HepG2 (cell line): ENCODE data around the gene ACOX3. TPM values are rescaled to one million over a fixed set of nuclear protein-coding genes. Genes with fewer than 3 reads are reported as not detected.
A peak's percentile ranks its signal among the peaks of the same experiment; 100 is the strongest.

Experiments
- ATAC-seq: fragments of 200-7000 bp; cut with Tn5 transposase; 3 replicates; pipeline ENCODE4 v1.9.1; 2020; ENCODE audit warnings: mild to moderate bottlenecking, moderate library complexity
- BruUV-seq: library from RNA; stranded (reverse); fragments of 400-500 nt; replicated peaks from 2 replicates; lab custom pipeline; 2021; lab: Mats Ljungman, UMichigan
- CTCF ChIA-PET: fragments of 300-600 bp; formaldehyde crosslinking; extraction: SDS; loops from one replicate; lab custom pipeline; 2021; ENCODE audit warnings: low total read pairs, inconsistent platforms, low intra/inter-chr PET ratio; lab: Yijun Ruan, JAX
- POLR2A ChIA-PET: fragments of 350-600 bp; sonication (Branson Sonifier 250); formaldehyde crosslinking; loops from one replicate; lab custom pipeline; 2020; ENCODE audit warnings: antibody characterized with exemption, inconsistent platforms; lab: Yijun Ruan, JAX
- DNase-seq: peaks from one replicate; pipeline ENCODE4 v3.0.0-alpha.2; 2015; ENCODE audit warnings: low spot score
- FAIRE-seq: peaks from 3 replicates; lab custom pipeline; 2011; peaks lifted over from hg19 to GRCh38; lab: Jason Lieb, UNC
- H2AFZ ChIP-seq: one replicate; pipeline ENCODE4 v1.6.1; 2011; ENCODE audit warnings: low read length, inconsistent platforms
- H3K27ac ChIP-seq: fragments of 300-600 bp; 3 replicates; pipeline ENCODE4 v1.8.0; 2011; ENCODE audit warnings: mixed run types, mild to moderate bottlenecking, mixed read lengths, low read length, inconsistent platforms; ENCODE audit not compliant: insufficient read depth; ENCODE audit errors: extremely low read length
- H3K27me3 ChIP-seq, 2 experiments: fragments of 200-600 bp in 1 of 2; 2 replicates in 1 of 2; 3 replicates in 1 of 2; pipeline versions ENCODE4 v1.6.0 to v1.8.0; 2011; ENCODE audit warnings: low read length in 2 of 2, mild to moderate bottlenecking in 2 of 2, moderate library complexity in 2 of 2, inconsistent platforms in 1 of 2; ENCODE audit not compliant: insufficient read depth in 2 of 2, control insufficient read depth in 1 of 2
- H3K36me3 ChIP-seq, 2 experiments: fragments of 200-600 bp in 1 of 2; replicated peaks in 1 of 2; 2 replicates in 1 of 2; 3 replicates in 1 of 2; pipeline versions ENCODE4 v1.5.1 to v1.8.0; 2011; ENCODE audit warnings: low read length in 2 of 2, inconsistent platforms in 1 of 2; ENCODE audit not compliant: insufficient read depth in 2 of 2, control insufficient read depth in 1 of 2
- H3K4me1 ChIP-seq: 2 replicates; pipeline ENCODE4 v1.5.1; 2012; ENCODE audit warnings: low read length, inconsistent platforms; ENCODE audit not compliant: insufficient read depth
- H3K4me2 ChIP-seq: 2 replicates; pipeline ENCODE4 v1.6.0; 2011; ENCODE audit warnings: low read depth, low read length, inconsistent platforms
- H3K4me3 ChIP-seq, 3 experiments: fragments of 200-600 bp in 1 of 3; sonication (generic), shearing (Covaris generic) in 1 of 3; replicated peaks in 1 of 3; 2 replicates each; pipeline ENCODE4 v1.5.1; 2011 to 2016; ENCODE audit warnings: low read length in 3 of 3, inconsistent platforms in 2 of 3, low read depth in 2 of 3, mild to moderate bottlenecking in 2 of 3, control low read depth in 1 of 3, mixed read lengths in 1 of 3; ENCODE audit not compliant: insufficient read depth in 1 of 3
- H3K79me2 ChIP-seq: one replicate; pipeline ENCODE4 v1.6.1; 2011; ENCODE audit warnings: low read length, inconsistent platforms; ENCODE audit not compliant: insufficient read depth
- H3K9ac ChIP-seq: 2 replicates; pipeline ENCODE4 v1.6.0; 2011; ENCODE audit warnings: mild to moderate bottlenecking, low read depth, low read length, inconsistent platforms; ENCODE audit not compliant: insufficient read depth
- H3K9me3 ChIP-seq: 2 replicates; pipeline ENCODE4 v1.5.1; 2012; ENCODE audit warnings: mild to moderate bottlenecking, low read length
- H4K20me1 ChIP-seq: 2 replicates; pipeline ENCODE4 v1.6.0; 2011; ENCODE audit warnings: inconsistent platforms, mild to moderate bottlenecking, low read length, moderate library complexity; ENCODE audit not compliant: insufficient read depth
- AHDC1 ChIP-seq: sonication (generic); formaldehyde crosslinking; IDR thresholded peaks from 2 replicates; pipeline ENCODE4 v1.5.1; 2020; ENCODE audit warnings: mild to moderate bottlenecking, missing genetic modification reagents, borderline replicate concordance
- CTCF ChIP-seq: sonication (generic); formaldehyde crosslinking; IDR thresholded peaks from 2 replicates; pipeline ENCODE4 v1.5.0; 2020; ENCODE audit warnings: mild to moderate bottlenecking, missing genetic modification reagents, moderate library complexity
- POLR2G ChIP-seq: fragments of 200-400 bp; formaldehyde crosslinking; IDR thresholded peaks from 2 replicates; pipeline ENCODE4 v1.6.1; 2018; ENCODE audit warnings: mild to moderate bottlenecking, low read depth, low read length, moderate library complexity
- SMC3 ChIP-seq: IDR thresholded peaks from 2 replicates; pipeline ENCODE4 v1.6.1; 2011; ENCODE audit warnings: low read length, improper control_type of control experiment
- STAG1 ChIP-seq: sonication (generic); formaldehyde crosslinking; IDR thresholded peaks from 2 replicates; pipeline ENCODE4 v1.4.0; 2020; ENCODE audit warnings: missing genetic modification reagents
- ZNF318 ChIP-seq: sonication (generic); formaldehyde crosslinking; IDR thresholded peaks from 2 replicates; pipeline ENCODE4 v1.4.0; 2020; ENCODE audit warnings: mild to moderate bottlenecking, missing genetic modification reagents
- ZNF670 ChIP-seq: sonication (generic); formaldehyde crosslinking; IDR thresholded peaks from 2 replicates; pipeline ENCODE4 v1.8.0; 2022; ENCODE audit warnings: mild to moderate bottlenecking, missing genetic modification reagents, borderline replicate concordance
- ZNF674 ChIP-seq: sonication (generic); formaldehyde crosslinking; IDR thresholded peaks from 2 replicates; pipeline ENCODE4 v1.5.0; 2020; ENCODE audit warnings: low read depth, mild to moderate bottlenecking, missing genetic modification reagents
- ZNF768 ChIP-seq: sonication (generic); formaldehyde crosslinking; IDR thresholded peaks from 2 replicates; pipeline ENCODE4 v1.4.0; 2020; ENCODE audit warnings: missing genetic modification reagents
- WGBS: methylation state at CpG from one replicate; pipeline ENCODE4 v1.1.6; 2017; ENCODE audit warnings: low lambda C conversion rate; 5-methylcytosine and 5-hydroxymethylcytosine counted together
- in situ Hi-C: cut with HindIII; loops from 2 replicates; pipeline ENCODE4 v1.10.0; 2017; ENCODE audit warnings: low pct_unique_long_range_greater_than_20kb; ENCODE audit not compliant: extremely low pct_ligation_motif_present
- intact Hi-C: fragments of 100-400 bp; cut with micrococcal nuclease; formaldehyde crosslinking; loops from one replicate; pipeline ENCODE4 v1.10.0; 2022; ENCODE audit not compliant: unreplicated experiment
- polyA plus RNA-seq, 8 experiments: library from polyadenylated mRNA; depleted of rRNA in 3 of 8; stranded (reverse) in 7 of 8; unstranded in 1 of 8; fragments of >200 nt; fragmentation: Illumina TruSeq in 4 of 8; extraction: Trizol in 4 of 8; gene quantifications; 2 replicates each; pipeline versions ENCODE4 v1.2.1 to v1.2.3, GENCODE V29; 2011 to 2016; ENCODE audit warnings: low read depth in 4 of 8, missing spikeins in 1 of 8, mixed read lengths in 1 of 8; ENCODE audit not compliant: insufficient read depth in 1 of 8
- total RNA-seq, 5 experiments: library from RNA; depleted of rRNA; stranded (reverse); fragments of >200 nt; fragmentation: Illumina TruSeq; extraction: Trizol; gene quantifications; 2 replicates each; pipeline ENCODE4 v1.2.3, GENCODE V29; 2016; ENCODE audit warnings: low read depth in 1 of 5

Gene ACOX3
- total and polyA plus RNA-seq, 2 of the 13 experiments (the other 11 are each of a cell fraction or from before 2014, with no cell fraction given) = 4.2 to 17.8 TPM

- ATAC-seq (peak; percentile 50), FAIRE-seq (no peak), DNase-seq (peak; percentile 18)
- Histone ChIP-seq H3K27me3 (peaks cover 1 to 24% of the 10 kb centered on the region in 2 experiments; a peak in 4 of 5 replicates), H3K27ac (no peak overlapping the region), H3K9ac (no peak overlapping the region), H4K20me1 (no peaks in the 10 kb centered on the region), H3K4me1 (peaks cover 13% of the 10 kb centered on the region), H3K36me3 (no peaks in the 10 kb centered on the region), H3K4me3 (no peak overlapping the region), H3K4me2 (no peak overlapping the region), H3K79me2 (no peaks in the 10 kb centered on the region), H2AFZ (no peak overlapping the region), H3K9me3 (no peaks in the 10 kb centered on the region)
- intact Hi-C loops (loop anchor here (1.0 kb wide), 1 partner anchor 83 kb away; no protein-coding TSS in a partner anchor), in situ Hi-C loops (no loop called here)
- WGBS = 6% methylated on average over 2 of the region's 2 CpGs
- TF ChIP-seq POLR2G (no peak), CTCF (CRISPR knock-in tag) (peak; percentile 65), ZNF670 (CRISPR knock-in tag) (no peak), AHDC1 (CRISPR knock-in tag) (no peak), STAG1 (CRISPR knock-in tag) (peak; percentile 57), SMC3 (peak; percentile 59; the same call in 1 of the 2 replicates), ZNF768 (CRISPR knock-in tag) (peak; percentile 61), ZNF674 (CRISPR knock-in tag) (no peak), ZNF318 (CRISPR knock-in tag) (no peak)
- BruUV-seq = no TSS peak
- ChIA-PET POLR2A (no interaction called here), CTCF (interaction anchor here (1.7 kb wide), 1 partner anchor 82 kb away, joined by 10 read pairs; no protein-coding TSS in a partner anchor)
Observed at GRCh38 chr4:8320386-8320750, 120.2 kb downstream of the ACOX3 start.
